ENCODE results near the gene TRAM2.

TRAM2 gene

DNA sequence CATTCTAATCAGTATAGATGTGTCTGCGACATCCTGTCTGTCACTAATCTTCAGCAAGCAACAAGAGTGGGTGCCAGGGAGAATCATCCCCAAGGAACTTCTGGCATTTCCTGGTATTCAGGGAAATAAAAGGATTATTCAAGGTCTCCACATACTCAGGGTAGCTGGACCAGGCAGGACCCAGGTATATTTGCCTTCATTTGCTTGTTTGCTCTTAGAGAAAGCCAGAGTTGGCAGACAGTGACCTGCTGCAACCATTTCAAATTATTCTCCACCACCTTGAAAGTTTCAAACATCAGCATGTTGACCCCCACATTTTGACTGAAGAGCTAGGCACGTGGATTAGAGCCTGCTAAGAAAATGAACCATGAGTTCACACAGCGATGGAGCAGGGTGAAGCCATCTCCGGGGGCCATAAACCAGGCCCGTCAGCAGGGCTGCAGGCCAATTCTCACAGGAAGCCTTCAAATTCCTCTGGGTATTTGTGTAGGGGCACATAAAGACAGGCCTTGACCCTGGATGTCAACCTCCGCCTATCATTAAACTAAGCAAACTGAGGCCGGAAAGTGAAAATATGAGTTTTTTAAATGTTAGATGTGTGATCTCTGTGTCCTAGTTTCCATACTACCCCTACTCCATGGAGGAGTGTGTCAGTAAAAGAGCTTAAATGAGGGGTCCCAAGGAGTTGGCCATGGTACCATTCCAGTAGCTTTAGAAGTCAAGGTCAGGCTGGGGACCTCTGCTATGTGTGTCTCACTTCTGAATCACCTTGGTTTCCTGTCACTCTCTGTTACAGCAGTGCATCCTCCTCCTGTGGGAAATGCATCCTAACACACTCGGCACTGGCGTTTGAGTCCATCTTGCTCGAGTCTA lies 32.9 kb downstream of the TRAM2 start:
- TF ChIP-seq CTCF (IDR thresholded peaks at IDR 0.05; ENCODE audit: low read depth, low read length, missing control alignments), result no peak
- H3K4me3 ChIP-seq (ENCODE audit: low read depth, low read length), result no peak overlapping the region
- no peak for DNase-seq (ENCODE audit: low read depth)

DNA sequence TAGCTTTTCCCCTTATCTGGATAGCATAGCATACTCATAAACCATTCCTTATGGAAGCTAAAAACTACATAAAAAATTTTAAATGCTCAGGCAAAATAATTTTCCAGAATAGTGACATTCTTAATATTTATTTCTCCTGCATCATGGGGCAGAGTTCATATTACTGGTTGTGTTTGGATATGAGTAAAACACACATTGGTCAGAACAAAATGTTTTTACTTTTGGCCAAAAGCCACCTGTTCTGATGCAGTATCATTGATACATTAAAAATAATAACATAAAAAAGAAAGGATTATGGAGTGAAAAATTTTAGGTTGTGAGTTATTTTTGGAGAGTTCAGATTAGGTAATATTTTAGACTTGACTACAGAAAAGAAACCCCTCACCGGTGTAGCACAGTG lies 33.6 kb downstream of the TRAM2 start:
- H3K4me3 ChIP-seq (ENCODE audit: low read depth, low read length), result no peak overlapping the region
- DNase-seq (ENCODE audit: low read depth), result no peak
- no peak for TF ChIP-seq CTCF (IDR thresholded peaks at IDR 0.05; ENCODE audit: low read depth, low read length, missing control alignments)

DNA sequence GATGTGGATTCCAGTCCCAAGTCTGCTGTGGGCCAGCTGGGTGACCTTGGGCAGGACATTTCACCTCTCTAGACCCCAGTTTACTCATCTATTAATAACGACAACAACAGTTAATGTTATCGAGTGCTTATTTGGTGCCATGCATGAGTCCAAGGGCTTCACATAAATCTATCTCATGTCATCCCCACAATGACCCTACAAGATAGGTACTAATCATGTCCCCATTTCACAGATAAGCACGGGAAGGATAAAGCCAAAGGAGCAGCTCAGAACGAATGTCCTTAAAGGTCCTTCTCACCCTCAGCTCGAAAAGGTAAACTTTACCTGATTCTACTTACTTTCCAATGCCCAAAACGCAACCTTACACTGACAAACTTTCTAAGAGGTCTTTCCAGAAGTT lies 35.7 kb downstream of the TRAM2 start:
- TF ChIP-seq CTCF (IDR thresholded peaks at IDR 0.05; ENCODE audit: low read depth, low read length, missing control alignments), result no peak
- no peak for DNase-seq (ENCODE audit: low read depth)
- H3K4me3 ChIP-seq (ENCODE audit: low read depth, low read length), result no peak overlapping the region

DNA sequence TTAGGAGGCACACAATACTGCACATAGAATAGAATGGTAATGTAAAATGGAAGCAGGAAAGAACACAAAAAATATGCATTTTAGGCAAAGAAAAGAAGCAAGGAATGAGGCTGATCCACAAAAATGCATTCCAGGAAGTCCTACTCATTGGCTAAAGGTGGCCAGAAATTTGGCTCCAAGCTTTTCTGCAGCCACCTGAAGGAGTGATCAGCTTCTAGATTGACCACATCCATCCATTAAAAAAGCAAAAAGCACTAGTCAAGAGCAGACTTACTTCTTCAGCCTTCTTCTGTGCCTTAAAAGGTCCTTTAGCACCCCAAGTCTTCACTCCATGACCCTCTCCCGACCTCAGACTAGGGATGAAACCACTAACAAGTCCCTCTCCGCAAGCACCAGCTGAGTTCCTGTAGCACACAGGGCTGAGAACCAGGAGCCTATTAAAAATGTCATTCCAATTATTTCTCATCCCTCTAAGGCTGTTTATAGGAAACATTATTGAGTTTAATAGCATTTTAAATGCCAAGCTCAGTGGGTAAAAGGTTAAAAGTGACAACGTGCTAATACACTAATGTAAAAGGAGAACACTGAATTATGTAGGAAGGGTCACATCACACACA lies 36.5 kb downstream of the TRAM2 start:
- DNase-seq (ENCODE audit: low read depth), result no peak
- H3K4me3 ChIP-seq (ENCODE audit: low read depth, low read length), result no peak overlapping the region
- no peak for TF ChIP-seq CTCF (IDR thresholded peaks at IDR 0.05; ENCODE audit: low read depth, low read length, missing control alignments)

- TF ChIP-seq CTCF (IDR thresholded peaks at IDR 0.05; ENCODE audit: low read depth, low read length, missing control alignments), result no peak
- no peak overlapping the region for H3K4me3 ChIP-seq (ENCODE audit: low read depth, low read length)
- no peak for DNase-seq (ENCODE audit: low read depth)
Measured at GRCh38 chr6:52539607-52540006, 37.3 kb downstream of the TRAM2 start.

- no peak overlapping the region for H3K4me3 ChIP-seq (ENCODE audit: low read depth, low read length)
- TF ChIP-seq CTCF (IDR thresholded peaks at IDR 0.05; ENCODE audit: low read depth, low read length, missing control alignments), result no peak
- no peak for DNase-seq (ENCODE audit: low read depth)
Measured at GRCh38 chr6:52538901-52539354, 37.9 kb downstream of the TRAM2 start.
